Skeletal muscle satellite cell (primary cell): ENCODE measurements around the gene KLF16.

Source experiments
- H3K27me3 ChIP-seq: 2 replicates; pipeline ENCODE4 v1.7.0; 2013; ENCODE audit warnings: low read length; ENCODE audit not compliant: control insufficient read depth, insufficient read depth
- H3K36me3 ChIP-seq: 2 replicates; pipeline ENCODE4 v1.7.0; 2013; ENCODE audit warnings: mild to moderate bottlenecking, control low read depth, low read length; ENCODE audit not compliant: insufficient read depth
- H3K4me1 ChIP-seq: 2 replicates; pipeline ENCODE4 v1.7.0; 2013; ENCODE audit warnings: low read length; ENCODE audit not compliant: control insufficient read depth, insufficient read depth
- H3K4me2 ChIP-seq: 2 replicates; pipeline ENCODE4 v1.7.0; 2013; ENCODE audit warnings: mild to moderate bottlenecking, low read length
- H3K4me3 ChIP-seq: 2 replicates; pipeline ENCODE4 v1.7.0; 2013; ENCODE audit warnings: low read length
- H3K9ac ChIP-seq: 2 replicates; pipeline ENCODE4 v1.7.0; 2013; ENCODE audit warnings: mild to moderate bottlenecking, low read depth, low read length, moderate library complexity
- H3K9me3 ChIP-seq: replicated peaks from 2 replicates; pipeline ENCODE4 v1.7.0; 2013; ENCODE audit warnings: mild to moderate bottlenecking, control low read depth, low read length

The KLF16 gene

GRCh38 chr19:1856698-1857603 is 6.4 kb downstream of the KLF16 start:
- Histone ChIP-seq H3K9me3 (no peaks in the 10 kb centered on the region), H3K4me2 (peak overlapping the region; percentile 97), H3K27me3 (no peaks in the 10 kb centered on the region), H3K36me3 (no peaks in the 10 kb centered on the region), H3K4me3 (peak overlapping the region; percentile 72), H3K9ac (peak overlapping the region; percentile 86), H3K4me1 (peaks cover 70% of the 10 kb centered on the region)

- Histone ChIP-seq H3K27me3 (no peaks in the 10 kb centered on the region), H3K36me3 (peaks cover 2% of the 10 kb centered on the region), H3K4me3 (peak overlapping the region; percentile 72), H3K4me2 (peak overlapping the region; percentile 97), H3K9me3 (no peaks in the 10 kb centered on the region), H3K4me1 (peaks cover 67% of the 10 kb centered on the region), H3K9ac (peak overlapping the region; percentile 86)
Measured at GRCh38 chr19:1856345-1856697, 7.1 kb downstream of the KLF16 start.

- H3K4me2 ChIP-seq = peak overlapping the region; percentile 97
- H3K27me3 ChIP-seq = no peaks in the 10 kb centered on the region
- peak overlapping the region; percentile 72 for H3K4me3 ChIP-seq
- H3K4me1 ChIP-seq = peaks cover 62% of the 10 kb centered on the region
- peaks cover 2% of the 10 kb centered on the region for H3K36me3 ChIP-seq
- H3K9me3 ChIP-seq = no peaks in the 10 kb centered on the region
- peak overlapping the region; percentile 86 for H3K9ac ChIP-seq
Measured at GRCh38 chr19:1855828-1856255, 7.5 kb downstream of the KLF16 start.

- Histone ChIP-seq H3K9ac (peak overlapping the region; percentile 86), H3K4me1 (peaks cover 56% of the 10 kb centered on the region), H3K4me2 (peak overlapping the region; percentile 97), H3K4me3 (peak overlapping the region; percentile 72), H3K36me3 (peaks cover 2% of the 10 kb centered on the region), H3K9me3 (no peaks in the 10 kb centered on the region), H3K27me3 (no peaks in the 10 kb centered on the region)
Measured at GRCh38 chr19:1855040-1855827, 8.1 kb downstream of the KLF16 start.

GRCh38 chr19:1854542-1855039 is 8.8 kb downstream of the KLF16 start:
- H3K9me3 ChIP-seq = no peaks in the 10 kb centered on the region
- H3K27me3 ChIP-seq = no peaks in the 10 kb centered on the region
- H3K4me2 ChIP-seq = peak overlapping the region; percentile 67
- peaks cover 2% of the 10 kb centered on the region for H3K36me3 ChIP-seq
- peak overlapping the region; percentile 51 for H3K9ac ChIP-seq
- H3K4me3 ChIP-seq = peak overlapping the region; percentile 36
- peaks cover 50% of the 10 kb centered on the region for H3K4me1 ChIP-seq

GRCh38 chr19:1854039-1854541 is 9.3 kb downstream of the KLF16 start:
- H3K9me3 ChIP-seq = no peaks in the 10 kb centered on the region
- no peak overlapping the region for H3K9ac ChIP-seq
- H3K4me3 ChIP-seq = no peak overlapping the region
- H3K4me2 ChIP-seq = no peak overlapping the region
- peaks cover 2% of the 10 kb centered on the region for H3K36me3 ChIP-seq
- H3K27me3 ChIP-seq = no peaks in the 10 kb centered on the region
- H3K4me1 ChIP-seq = peaks cover 45% of the 10 kb centered on the region

GRCh38 chr19:1853295-1854038 is 9.9 kb downstream of the KLF16 start:
- Histone ChIP-seq H3K27me3 (no peaks in the 10 kb centered on the region), H3K9ac (peak overlapping the region; percentile 38), H3K4me3 (no peak overlapping the region)

GRCh38 chr19:1852581-1853128 is 10.7 kb downstream of the KLF16 start:
- no peak overlapping the region for H3K9ac ChIP-seq
- no peaks in the 10 kb centered on the region for H3K27me3 ChIP-seq
- no peak overlapping the region for H3K4me3 ChIP-seq
- no peak overlapping the region for H3K4me2 ChIP-seq
- H3K4me1 ChIP-seq = peaks cover 36% of the 10 kb centered on the region
- H3K9me3 ChIP-seq = no peaks in the 10 kb centered on the region
- H3K36me3 ChIP-seq = peaks cover 2% of the 10 kb centered on the region

More at GRCh38 chr19:1853295-1854038, 9.9 kb downstream of the KLF16 start:
- no peak overlapping the region for H3K4me2 ChIP-seq
- peaks cover 2% of the 10 kb centered on the region for H3K36me3 ChIP-seq
- peaks cover 43% of the 10 kb centered on the region for H3K4me1 ChIP-seq
- H3K9me3 ChIP-seq = no peaks in the 10 kb centered on the region

GRCh38 chr19:1851654-1852580 is 11.5 kb downstream of the KLF16 start:
- Histone ChIP-seq H3K36me3 (peaks cover 2% of the 10 kb centered on the region), H3K27me3 (no peaks in the 10 kb centered on the region), H3K4me3 (no peak overlapping the region), H3K4me1 (peaks cover 33% of the 10 kb centered on the region), H3K9ac (no peak overlapping the region), H3K4me2 (no peak overlapping the region), H3K9me3 (no peaks in the 10 kb centered on the region)
